AG04450 (cell line): Measurements from ENCODE around the gene PRKAG3. TPM values are rescaled to one million over a fixed set of nuclear protein-coding genes. Genes with fewer than 3 reads are reported as not detected.

ENCODE experiments used
- CTCF ChIA-PET: fragments of 300-600, 350-600 bp; formaldehyde crosslinking; extraction: SDS; loops from one replicate; lab custom pipeline; 2022; ENCODE audit warnings: antibody characterized with exemption, inconsistent platforms; lab: Charles Lee
- POLR2A ChIA-PET: fragments of 350-600 bp; formaldehyde crosslinking; extraction: SDS; loops from one replicate; lab custom pipeline; 2021; ENCODE audit warnings: antibody characterized with exemption, inconsistent platforms; lab: Yijun Ruan, JAX
- DNase-seq: peaks from one replicate; pipeline ENCODE4 v3.0.0-alpha.2; 2011; ENCODE audit warnings: low read depth, low spot score
- H3K27ac ChIP-seq: one replicate; pipeline ENCODE4 v1.5.1; 2012; ENCODE audit warnings: low read depth, low read length, control low read depth
- H3K27me3 ChIP-seq: one replicate; pipeline ENCODE4 v1.6.0; 2012; ENCODE audit warnings: low read length; ENCODE audit not compliant: control insufficient read depth, insufficient read depth
- H3K4me3 ChIP-seq: 2 replicates; pipeline ENCODE4 v1.5.1; 2011; ENCODE audit warnings: mild to moderate bottlenecking, low read depth, low read length, control low read depth
- H3K9me3 ChIP-seq: 2 replicates; pipeline ENCODE4 v1.5.1; 2012; ENCODE audit warnings: low read length; ENCODE audit not compliant: control insufficient read depth, insufficient read depth
- CTCF ChIP-seq: IDR thresholded peaks from 2 replicates; pipeline ENCODE4 v1.5.1; 2011; ENCODE audit warnings: low read depth, low read length, control low read depth, inconsistent platforms
- polyA plus RNA-seq: library from polyadenylated mRNA; depleted of rRNA; stranded (reverse); fragments of >200 nt; gene quantifications from 2 replicates; pipeline ENCODE4 v1.2.3, GENCODE V29; 2011

The PRKAG3 gene
- polyA plus RNA-seq, 1 experiment: not detected

- no peak for TF ChIP-seq CTCF
- Histone ChIP-seq H3K27ac (no peak overlapping the region), H3K27me3 (peaks cover 81% of the 10 kb centered on the region), H3K4me3 (no peak overlapping the region), H3K9me3 (no peaks in the 10 kb centered on the region; the same call in 1 of the 2 replicates)
- POLR2A ChIA-PET: no interaction called here
- CTCF ChIA-PET: interaction anchor here (1.3 to 8.9 kb wide), 3 partner anchors 8 to 18 kb away, joined by 8 to 127 read pairs (median 24); no protein-coding TSS in a partner anchor
- DNase-seq: no peak
Observed at GRCh38 chr2:218878926-218879761, 47.5 kb upstream of the PRKAG3 start.

GRCh38 chr2:218878486-218878885, 46.9 kb upstream of the PRKAG3 start:
- Histone ChIP-seq H3K9me3 (no peaks in the 10 kb centered on the region; the same call in 1 of the 2 replicates), H3K27me3 (peaks cover 83% of the 10 kb centered on the region), H3K27ac (no peak overlapping the region), H3K4me3 (no peak overlapping the region)
- TF ChIP-seq CTCF: no peak
- POLR2A ChIA-PET: no interaction called here
- DNase-seq: no peak
- CTCF ChIA-PET: interaction anchor here (0.9 to 8.9 kb wide), 4 partner anchors 9 to 276 kb away, joined by 3 to 127 read pairs (median 16); no protein-coding TSS in a partner anchor

GRCh38 chr2:218877891-218878290, 46.3 kb upstream of the PRKAG3 start:
- TF ChIP-seq CTCF: no peak
- Histone ChIP-seq H3K4me3 (no peak overlapping the region), H3K27me3 (peaks cover 83% of the 10 kb centered on the region), H3K27ac (no peak overlapping the region), H3K9me3 (no peaks in the 10 kb centered on the region; the same call in 1 of the 2 replicates)
- DNase-seq: no peak
- CTCF ChIA-PET: interaction anchor here (0.9 to 8.9 kb wide), 5 partner anchors 10 to 277 kb away, joined by 3 to 127 read pairs (median 8); no protein-coding TSS in a partner anchor
- POLR2A ChIA-PET: no interaction called here

- Histone ChIP-seq H3K27ac (no peak overlapping the region), H3K27me3 (peaks cover 83% of the 10 kb centered on the region), H3K9me3 (no peaks in the 10 kb centered on the region; the same call in 1 of the 2 replicates), H3K4me3 (no peak overlapping the region)
- POLR2A ChIA-PET: no interaction called here
- DNase-seq: no peak
- TF ChIP-seq CTCF: no peak
- CTCF ChIA-PET: interaction anchor here (1.0 to 8.9 kb wide), 16 partner anchors 9 to 279 kb away, joined by 3 to 127 read pairs (median 4); partner anchors contain the start of gene WNT6
Observed at GRCh38 chr2:218877331-218877730, 45.7 kb upstream of the PRKAG3 start.
